Activated CD4-positive, alpha-beta memory T cell treated with anti-CD3 and anti-CD28 coated beads, Interleukin-2, amount 10 ng/mL, durations not matched to agents 7 days and 5 days (primary cell): ENCODE results near the gene NUP210L. TPM values are rescaled to one million over a fixed set of nuclear protein-coding genes. Genes with fewer than 3 reads are reported as not detected.

Experiments used
- CTCF ChIA-PET: fragments of 350-600 bp; sonication (Branson Sonifier 250); formaldehyde crosslinking; loops from one replicate; lab custom pipeline; 2021; ENCODE audit warnings: antibody characterized with exemption, inconsistent platforms; lab: Charles Lee
- POLR2A ChIA-PET: fragments of 350-600 bp; sonication (Branson Sonifier 250); formaldehyde crosslinking; loops from one replicate; lab custom pipeline; 2021; ENCODE audit warnings: antibody characterized with exemption; lab: Charles Lee
- DNase-seq: peaks from one replicate; pipeline ENCODE4 v3.0.0-alpha.2; 2020
- H3K27ac Mint-ChIP-seq: one replicate; pipeline ENCODE4 v1.8.0; 2021; ENCODE audit warnings: mild to moderate bottlenecking, mixed read lengths
- H3K27me3 Mint-ChIP-seq: one replicate; pipeline ENCODE4 v1.8.0; 2021; ENCODE audit warnings: mixed read lengths
- H3K36me3 Mint-ChIP-seq: one replicate; pipeline ENCODE4 v1.8.0; 2021; ENCODE audit warnings: low read depth, mixed read lengths
- H3K4me1 Mint-ChIP-seq: one replicate; pipeline ENCODE4 v1.8.0; 2021; ENCODE audit warnings: mixed read lengths
- H3K4me3 Mint-ChIP-seq: one replicate; pipeline ENCODE4 v1.8.0; 2021; ENCODE audit warnings: mild to moderate bottlenecking, mixed read lengths
- H3K9me3 Mint-ChIP-seq: one replicate; pipeline ENCODE4 v1.8.0; 2021; ENCODE audit warnings: mixed read lengths
- total RNA-seq, 2 experiments: library from RNA; stranded (reverse); gene quantifications; one replicate each; pipeline ENCODE4 v1.2.3, GENCODE V29; 2021

The NUP210L gene
- total RNA-seq, 2 experiments from 2014 or later: 0.05 to 0.08 TPM

- Mint-ChIP-seq H3K9me3 (no peaks in the 10 kb centered on the region), H3K27me3 (no peaks in the 10 kb centered on the region), H3K4me1 (peaks cover 58% of the 10 kb centered on the region), H3K27ac (peak overlapping the region; percentile 99), H3K4me3 (peak overlapping the region; percentile 99), H3K36me3 (peaks cover 58% of the 10 kb centered on the region)
- CTCF ChIA-PET: interaction anchor here (0.6 to 3.8 kb wide), 7 partner anchors 9 to 400 kb away, joined by 3 to 19 read pairs (median 3); partner anchors contain the start of gene CREB3L4
- DNase-seq: no peak
- POLR2A ChIA-PET: interaction anchor here (0.5 to 18.8 kb wide), 25 partner anchors 11 to 759 kb away, joined by 3 to 214 read pairs (median 4); partner anchors contain the start of genes HAX1, INTS3, JTB and NUP210L
Observed at GRCh38 chr1:154181944-154182343, 27.1 kb upstream of the NUP210L start.

GRCh38 chr1:154179946-154180687, 25.2 kb upstream of the NUP210L start:
- no peaks in the 10 kb centered on the region for H3K27me3 Mint-ChIP-seq
- no peak for DNase-seq
- H3K27ac Mint-ChIP-seq: peak overlapping the region; percentile 80
- peak overlapping the region; percentile 99 for H3K4me3 Mint-ChIP-seq
- peaks cover 72% of the 10 kb centered on the region for H3K36me3 Mint-ChIP-seq
- H3K4me1 Mint-ChIP-seq: peaks cover 69% of the 10 kb centered on the region
- H3K9me3 Mint-ChIP-seq: no peaks in the 10 kb centered on the region
- CTCF ChIA-PET: interaction anchor here (1.2 to 3.8 kb wide), 5 partner anchors 23 to 155 kb away, joined by 3 to 19 read pairs (median 5); partner anchors contain the start of gene ATP8B2
- POLR2A ChIA-PET: interaction anchor here (0.8 to 18.8 kb wide), 9 partner anchors 9 to 410 kb away, joined by 3 to 214 read pairs (median 7); partner anchors contain the start of genes CREB3L4, NUP210L, RPS27 and UBAP2L

- H3K9me3 Mint-ChIP-seq: no peaks in the 10 kb centered on the region
- no peak for DNase-seq
- no peaks in the 10 kb centered on the region for H3K27me3 Mint-ChIP-seq
- peak overlapping the region; percentile 80 for H3K27ac Mint-ChIP-seq
- peak overlapping the region; percentile 99 for H3K4me3 Mint-ChIP-seq
- ChIA-PET POLR2A (interaction anchor here (1.0 to 18.8 kb wide), 8 partner anchors 8 to 212 kb away, joined by 3 to 214 read pairs (median 18); partner anchors contain the start of genes CREB3L4, NUP210L, RPS27 and UBAP2L), CTCF (interaction anchor here (1.7 to 3.8 kb wide), 2 partner anchors 28 to 156 kb away, joined by 3 to 19 read pairs; no protein-coding TSS in a partner anchor)
- H3K4me1 Mint-ChIP-seq: peaks cover 70% of the 10 kb centered on the region
- peaks cover 79% of the 10 kb centered on the region for H3K36me3 Mint-ChIP-seq
Observed at GRCh38 chr1:154178911-154179811, 24.3 kb upstream of the NUP210L start.

GRCh38 chr1:154178013-154178412, 23.1 kb upstream of the NUP210L start:
- H3K9me3 Mint-ChIP-seq: no peaks in the 10 kb centered on the region
- H3K27me3 Mint-ChIP-seq: no peaks in the 10 kb centered on the region
- ChIA-PET CTCF (no interaction called here), POLR2A (interaction anchor here (0.9 to 18.8 kb wide), 6 partner anchors 12 to 188 kb away, joined by 3 to 214 read pairs (median 4); partner anchors contain the start of genes NUP210L and UBAP2L)
- no peak for DNase-seq
- peak overlapping the region; percentile 99 for H3K4me3 Mint-ChIP-seq
- peaks cover 81% of the 10 kb centered on the region for H3K36me3 Mint-ChIP-seq
- H3K4me1 Mint-ChIP-seq: peaks cover 68% of the 10 kb centered on the region
- peak overlapping the region; percentile 58 for H3K27ac Mint-ChIP-seq

GRCh38 chr1:154176337-154176736, 21.5 kb upstream of the NUP210L start:
- peaks cover 82% of the 10 kb centered on the region for H3K36me3 Mint-ChIP-seq
- H3K4me3 Mint-ChIP-seq: no peak overlapping the region
- peaks cover 79% of the 10 kb centered on the region for H3K4me1 Mint-ChIP-seq
- ChIA-PET POLR2A (interaction anchor here (0.7 to 18.8 kb wide), 3 partner anchors 12 to 159 kb away, joined by 3 to 214 read pairs (median 4); partner anchors contain the start of gene NUP210L), CTCF (interaction anchor here (1.1 kb wide), 1 partner anchor 42 kb away, joined by 4 read pairs; no protein-coding TSS in a partner anchor)
- H3K27me3 Mint-ChIP-seq: no peaks in the 10 kb centered on the region
- no peaks in the 10 kb centered on the region for H3K9me3 Mint-ChIP-seq
- no peak for DNase-seq
- H3K27ac Mint-ChIP-seq: peak overlapping the region; percentile 23

GRCh38 chr1:154174654-154175053, 19.8 kb upstream of the NUP210L start:
- POLR2A ChIA-PET: interaction anchor here (18.8 kb wide), 1 partner anchor 17 kb away, joined by 214 read pairs; the partner anchor contains the start of gene NUP210L
- no peaks in the 10 kb centered on the region for H3K27me3 Mint-ChIP-seq
- DNase-seq: no peak
- CTCF ChIA-PET: interaction anchor here (1.2 kb wide), 1 partner anchor 160 kb away, joined by 3 read pairs; no protein-coding TSS in a partner anchor
- H3K4me1 Mint-ChIP-seq: peaks cover 73% of the 10 kb centered on the region
- H3K36me3 Mint-ChIP-seq: peaks cover 84% of the 10 kb centered on the region
- no peak overlapping the region for H3K4me3 Mint-ChIP-seq
- no peaks in the 10 kb centered on the region for H3K9me3 Mint-ChIP-seq
- no peak overlapping the region for H3K27ac Mint-ChIP-seq

GRCh38 chr1:154171880-154172279, 17.0 kb upstream of the NUP210L start:
- POLR2A ChIA-PET: interaction anchor here (4.6 to 18.8 kb wide), 2 partner anchors 10 to 14 kb away, joined by 34 to 214 read pairs; partner anchors contain the start of gene NUP210L
- no peak for DNase-seq
- peaks cover 53% of the 10 kb centered on the region for H3K4me1 Mint-ChIP-seq
- H3K9me3 Mint-ChIP-seq: no peaks in the 10 kb centered on the region
- H3K27ac Mint-ChIP-seq: no peak overlapping the region
- CTCF ChIA-PET: interaction anchor here (1.4 kb wide), 1 partner anchor 14 kb away, joined by 4 read pairs; no protein-coding TSS in a partner anchor
- H3K27me3 Mint-ChIP-seq: no peaks in the 10 kb centered on the region
- H3K4me3 Mint-ChIP-seq: no peak overlapping the region
- peaks cover 78% of the 10 kb centered on the region for H3K36me3 Mint-ChIP-seq

- Mint-ChIP-seq H3K9me3 (no peaks in the 10 kb centered on the region), H3K4me3 (no peak overlapping the region), H3K27me3 (no peaks in the 10 kb centered on the region), H3K36me3 (peaks cover 81% of the 10 kb centered on the region), H3K27ac (peak overlapping the region; percentile 28), H3K4me1 (peaks cover 47% of the 10 kb centered on the region)
- no peak for DNase-seq
- ChIA-PET POLR2A (interaction anchor here (4.6 to 18.8 kb wide), 2 partner anchors 10 to 14 kb away, joined by 34 to 214 read pairs; partner anchors contain the start of gene NUP210L), CTCF (interaction anchor here (1.4 kb wide), 1 partner anchor 13 kb away, joined by 4 read pairs; no protein-coding TSS in a partner anchor)
Observed at GRCh38 chr1:154171223-154171583, 16.3 kb upstream of the NUP210L start.

- Mint-ChIP-seq H3K4me3 (no peak overlapping the region), H3K4me1 (peaks cover 45% of the 10 kb centered on the region), H3K36me3 (peaks cover 81% of the 10 kb centered on the region), H3K27ac (peak overlapping the region; percentile 28), H3K27me3 (no peaks in the 10 kb centered on the region), H3K9me3 (no peaks in the 10 kb centered on the region)
- POLR2A ChIA-PET: interaction anchor here (1.2 to 18.8 kb wide), 3 partner anchors 11 to 180 kb away, joined by 3 to 214 read pairs (median 34); partner anchors contain the start of genes NUP210L and RPS27
- CTCF ChIA-PET: interaction anchor here (1.4 kb wide), 1 partner anchor 13 kb away, joined by 4 read pairs; no protein-coding TSS in a partner anchor
- DNase-seq: peak; percentile 38
Observed at GRCh38 chr1:154170547-154171222, 15.8 kb upstream of the NUP210L start.

- no peak for DNase-seq
- Mint-ChIP-seq H3K4me1 (peaks cover 49% of the 10 kb centered on the region), H3K4me3 (no peak overlapping the region), H3K9me3 (no peaks in the 10 kb centered on the region), H3K27ac (peak overlapping the region; percentile 6), H3K36me3 (peaks cover 89% of the 10 kb centered on the region), H3K27me3 (no peaks in the 10 kb centered on the region)
- POLR2A ChIA-PET: interaction anchor here (0.6 to 18.8 kb wide), 3 partner anchors 10 to 49 kb away, joined by 3 to 214 read pairs (median 30); partner anchors contain the start of gene NUP210L
- CTCF ChIA-PET: no interaction called here
Observed at GRCh38 chr1:154167461-154167860, 12.6 kb upstream of the NUP210L start.

GRCh38 chr1:154166207-154166606, 11.3 kb upstream of the NUP210L start:
- no peaks in the 10 kb centered on the region for H3K9me3 Mint-ChIP-seq
- H3K27ac Mint-ChIP-seq: no peak overlapping the region
- peaks cover 89% of the 10 kb centered on the region for H3K36me3 Mint-ChIP-seq
- no peaks in the 10 kb centered on the region for H3K27me3 Mint-ChIP-seq
- peaks cover 42% of the 10 kb centered on the region for H3K4me1 Mint-ChIP-seq
- no peak for DNase-seq
- no peak overlapping the region for H3K4me3 Mint-ChIP-seq
- ChIA-PET CTCF (interaction anchor here (0.6 to 1.0 kb wide), 2 partner anchors 105 to 519 kb away, joined by 3 to 4 read pairs; no protein-coding TSS in a partner anchor), POLR2A (interaction anchor here (0.6 to 18.8 kb wide), 5 partner anchors 9 to 172 kb away, joined by 3 to 214 read pairs (median 6); partner anchors contain the start of gene NUP210L)
